HG03196 (cell line): ENCODE measurements around the gene KLHL15.
A peak's percentile ranks its signal among the peaks of the same experiment; 100 is the strongest.

ENCODE experiments used
- ATAC-seq: cut with Tn5 transposase; IDR thresholded peaks from one replicate; pipeline ENCODE4 v1.9.1; 2021; ENCODE audit not compliant: unreplicated experiment

The KLHL15 gene

GRCh38 chrX:23952984-23953907 is 73.7 kb downstream of the KLHL15 start:
- peak; percentile 93 for ATAC-seq

- no peak for ATAC-seq
These were observed 74.6 kb downstream of the KLHL15 start for GRCh38 chrX:23952391-23952790.

- ATAC-seq: no peak
These were observed 81.8 kb downstream of the KLHL15 start for GRCh38 chrX:23945206-23945605.

DNA sequence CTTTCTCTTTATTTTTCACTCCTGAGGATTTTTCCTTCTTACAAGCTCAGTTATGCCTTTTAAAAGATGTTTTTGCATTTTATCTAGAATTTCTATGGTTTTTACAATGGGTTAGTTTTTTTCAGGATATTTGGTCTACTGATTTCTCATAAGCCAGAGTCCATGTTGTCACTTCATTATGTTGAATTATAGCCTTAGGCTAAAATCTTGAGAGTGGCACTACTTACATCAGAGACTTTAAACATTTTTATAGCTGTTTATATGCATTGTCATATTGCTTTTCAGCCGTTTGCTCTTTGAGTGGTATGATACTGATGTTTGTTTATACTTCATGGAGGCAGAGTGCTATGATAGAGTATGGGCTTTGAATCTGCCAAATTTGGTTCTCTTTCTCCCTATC is 82.8 kb downstream of the KLHL15 start:
- ATAC-seq: no peak

DNA sequence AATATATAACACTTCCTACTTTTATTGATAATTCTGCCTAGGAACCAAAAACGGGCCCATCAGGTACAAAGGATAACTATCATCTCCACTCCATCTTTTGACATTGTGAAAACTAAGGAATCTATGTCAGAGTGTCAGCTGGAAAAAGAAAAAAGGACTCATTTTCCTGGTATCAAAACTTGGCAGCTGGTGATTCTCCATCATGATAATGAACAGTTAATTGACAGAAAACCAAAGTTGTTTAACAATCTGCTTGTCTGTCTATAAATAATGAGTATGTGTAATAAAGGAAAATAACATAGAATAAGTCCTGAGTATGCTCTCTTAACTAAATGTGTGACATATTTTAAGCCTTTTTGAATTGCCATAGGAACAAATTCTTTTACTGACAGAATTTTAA is 87.8 kb downstream of the KLHL15 start:
- no peak for ATAC-seq

DNA sequence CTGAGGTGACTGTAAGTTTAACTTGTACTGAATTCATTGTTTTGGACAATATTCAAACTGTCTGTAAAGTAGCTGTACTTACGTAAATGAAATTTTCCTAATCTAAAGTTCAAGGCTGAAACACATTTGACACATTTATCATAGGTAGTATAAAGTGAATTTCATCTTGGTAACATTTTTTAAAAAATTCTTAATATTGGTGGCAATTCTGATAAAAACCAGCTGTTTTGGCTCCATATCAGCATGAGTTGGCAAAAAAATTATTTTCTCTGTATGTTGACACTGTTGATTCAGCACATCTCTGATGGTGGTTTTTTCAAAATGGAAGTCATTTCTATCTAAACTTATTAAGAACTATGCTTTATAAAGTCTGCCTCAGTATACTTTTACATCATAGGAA is 88.3 kb downstream of the KLHL15 start:
- no peak for ATAC-seq

- ATAC-seq: no peak
These were observed 89.9 kb downstream of the KLHL15 start for GRCh38 chrX:23937100-23937499.

GRCh38 chrX:23936180-23936579 is 90.8 kb downstream of the KLHL15 start:
- ATAC-seq: no peak

- no peak for ATAC-seq
These were observed 91.9 kb downstream of the KLHL15 start for GRCh38 chrX:23935106-23935505.
